HCT116 (cell line): ENCODE results near the gene SLC25A6. TPM values are rescaled to one million over a fixed set of nuclear protein-coding genes. Genes with fewer than 3 reads are reported as not detected.

Source experiments
- ATAC-seq: fragments of 200-7000 bp; cut with Tn5 transposase; 2 replicates; pipeline ENCODE4 v1.9.1; 2020; ENCODE audit warnings: mild to moderate bottlenecking, moderate library complexity
- BruUV-seq: library from RNA; stranded (reverse); fragments of 400-500 nt; replicated peaks from 2 replicates; lab custom pipeline; 2021; lab: Mats Ljungman, UMichigan
- CTCF ChIA-PET: fragments of 300-600 bp; sonication (Branson Sonifier 250); formaldehyde crosslinking; loops from one replicate; lab custom pipeline; 2021; ENCODE audit warnings: antibody characterized with exemption; lab: Charles Lee
- POLR2A ChIA-PET: fragments of 300-600, 350-600 bp; sonication (Branson Sonifier 250); formaldehyde crosslinking; loops from one replicate; lab custom pipeline; 2021; ENCODE audit warnings: antibody characterized with exemption; lab: Charles Lee
- RAD21 ChIA-PET, 2 experiments: fragments of 300-600 bp; sonication (Branson Sonifier 250); formaldehyde crosslinking; loops; one replicate each; lab custom pipeline; 2023; ENCODE audit warnings: low total read pairs in 2 of 2; ENCODE audit not compliant: uncharacterized antibody in 2 of 2, unreplicated experiment in 2 of 2, low non-redundant PET in 1 of 2; lab: Charles Lee
- DNase-seq: peaks from one replicate; pipeline ENCODE4 v3.0.0-alpha.2; 2010; ENCODE audit warnings: low read depth, low spot score
- H2AFZ ChIP-seq: fragments of 200-600 bp; shearing (Covaris generic), sonication (generic); 2 replicates; pipeline ENCODE4 v1.6.1; 2017; ENCODE audit warnings: low read depth, mixed run types, mixed read lengths, antibody characterized with exemption, low read length; ENCODE audit not compliant: poor library complexity, severe bottlenecking
- H3K27ac ChIP-seq: 2 replicates; pipeline ENCODE4 v1.5.1; 2012; ENCODE audit warnings: low read depth, low read length
- H3K27me3 ChIP-seq: fragments of 200-600 bp; sonication (generic); 2 replicates; pipeline ENCODE4 v1.6.1; 2016; ENCODE audit warnings: mixed run types, low read length, mixed read lengths; ENCODE audit not compliant: insufficient read depth
- H3K36me3 ChIP-seq, 2 experiments: fragments of 200-500 bp in 1 of 2; fragments of 200-600 bp in 1 of 2; sonication (Bioruptor generic) in 1 of 2; sonication (generic) in 1 of 2; 2 replicates each; pipeline versions ENCODE4 v1.5.1 to v1.6.1; 2014 to 2016; ENCODE audit warnings: low read length in 2 of 2, inconsistent platforms in 1 of 2, mixed read lengths in 1 of 2, mixed run types in 1 of 2; ENCODE audit not compliant: insufficient read depth in 2 of 2, control insufficient read depth in 1 of 2
- H3K4me1 ChIP-seq, 2 experiments: fragments of 200-600 bp in 1 of 2; sonication (generic) in 1 of 2; 2 replicates each; pipeline versions ENCODE4 v1.5.1 to v1.6.1; 2012 to 2017; ENCODE audit warnings: low read length in 2 of 2, inconsistent platforms in 1 of 2, mild to moderate bottlenecking in 1 of 2, mixed read lengths in 1 of 2, mixed run types in 1 of 2, moderate library complexity in 1 of 2; ENCODE audit not compliant: insufficient read depth in 2 of 2, control insufficient read depth in 1 of 2
- H3K4me2 ChIP-seq: fragments of 200-600 bp; sonication (generic); 2 replicates; pipeline ENCODE4 v1.6.1; 2017; ENCODE audit warnings: mixed run types, low read length, mixed read lengths
- H3K4me3 ChIP-seq, 2 experiments: fragments of 200-600 bp in 1 of 2; sonication (generic) in 1 of 2; replicated peaks in 1 of 2; 2 replicates each; pipeline ENCODE4 v1.5.1; 2011 to 2016; ENCODE audit warnings: low read length in 2 of 2, control low read depth in 1 of 2, low read depth in 1 of 2, mild to moderate bottlenecking in 1 of 2, mixed read lengths in 1 of 2, mixed run types in 1 of 2
- H3K79me2 ChIP-seq: fragments of 200-600 bp; sonication (generic); 2 replicates; pipeline ENCODE4 v1.6.1; 2017; ENCODE audit warnings: mild to moderate bottlenecking, mixed run types, low read length, moderate library complexity, mixed read lengths; ENCODE audit not compliant: insufficient read depth
- H3K9ac ChIP-seq: fragments of 200-600 bp; sonication (generic); 2 replicates; pipeline ENCODE4 v1.6.1; 2016; ENCODE audit warnings: low read length, mixed read lengths
- H3K9me2 ChIP-seq: fragments of 200-600 bp; sonication (generic), shearing (Covaris generic); 2 replicates; pipeline ENCODE4 v1.6.1; 2017; ENCODE audit warnings: mixed run types, mild to moderate bottlenecking, moderate library complexity; ENCODE audit not compliant: insufficient read depth
- H3K9me3 ChIP-seq, 2 experiments: fragments of 200-500 bp in 1 of 2; fragments of 200-600 bp in 1 of 2; sonication (Bioruptor generic) in 1 of 2; sonication (generic) in 1 of 2; 2 replicates each; pipeline ENCODE4 v1.6.1; 2014 to 2017; ENCODE audit warnings: low read length in 2 of 2, mixed read lengths in 2 of 2, inconsistent platforms in 1 of 2, low read depth in 1 of 2, mild to moderate bottlenecking in 1 of 2, mixed run types in 1 of 2, moderate library complexity in 1 of 2; ENCODE audit not compliant: control insufficient read depth in 1 of 2, insufficient read depth in 1 of 2
- H4K20me1 ChIP-seq: fragments of 200-600 bp; sonication (generic), shearing (Covaris generic); 2 replicates; pipeline ENCODE4 v1.6.1; 2017; ENCODE audit warnings: mixed run types, mild to moderate bottlenecking, moderate library complexity; ENCODE audit not compliant: insufficient read depth
- ATF3 ChIP-seq: IDR thresholded peaks from 2 replicates; pipeline ENCODE4 v1.6.1; 2012
- CEBPB ChIP-seq: IDR thresholded peaks from 2 replicates; pipeline ENCODE4 v1.6.1; 2012; ENCODE audit warnings: low read depth
- FOSL1 ChIP-seq: IDR thresholded peaks from 2 replicates; pipeline ENCODE4 v1.6.1; 2012; ENCODE audit warnings: low read depth
- JUND ChIP-seq: IDR thresholded peaks from 2 replicates; pipeline ENCODE4 v1.6.1; 2012
- MAX ChIP-seq: IDR thresholded peaks from 2 replicates; pipeline ENCODE4 v1.6.1; 2012
- POLR2A ChIP-seq: IDR thresholded peaks from 2 replicates; pipeline ENCODE4 v1.7.0; 2011; ENCODE audit warnings: borderline replicate concordance; ENCODE audit not compliant: insufficient read depth, insufficient read length; ENCODE audit errors: extremely low read depth
- SIN3A ChIP-seq: IDR thresholded peaks from 2 replicates; pipeline ENCODE4 v1.6.1; 2012; ENCODE audit warnings: low read depth
- SP1 ChIP-seq: IDR thresholded peaks from 2 replicates; pipeline ENCODE4 v1.6.1; 2012; ENCODE audit warnings: low read depth
- TCF7L2 ChIP-seq: IDR thresholded peaks from 2 replicates; pipeline ENCODE4 v1.7.0; 2011; ENCODE audit warnings: borderline replicate concordance, inconsistent platforms; ENCODE audit not compliant: insufficient read depth, insufficient read length; ENCODE audit errors: extremely low read depth
- YY1 ChIP-seq: IDR thresholded peaks from 2 replicates; pipeline ENCODE4 v1.6.1; 2011; ENCODE audit warnings: low read length, low read depth, moderate library complexity, mild to moderate bottlenecking; ENCODE audit not compliant: insufficient replicate concordance; ENCODE audit errors: extremely low read depth
- ZFX ChIP-seq: fragments of 450-650 bp; IDR thresholded peaks from 2 replicates; pipeline ENCODE4 v1.6.1; 2017
- intact Hi-C: fragments of 100-400 bp; cut with micrococcal nuclease; formaldehyde crosslinking; loops from 2 replicates; pipeline ENCODE4 v1.10.0; 2022
- total RNA-seq: library from RNA; stranded (reverse); gene quantifications from one replicate; pipeline ENCODE4 v1.2.1, GENCODE V29; 2021; ENCODE audit not compliant: unreplicated experiment
- TF ChIP-seq, protein P1 (sequence below): IDR thresholded peaks from 2 replicates; pipeline ENCODE4 v1.6.1; 2012; ENCODE audit warnings: low read depth
- TF ChIP-seq, protein P2 (sequence below): IDR thresholded peaks from 2 replicates; pipeline ENCODE4 v1.6.1; 2011; ENCODE audit warnings: mild to moderate bottlenecking, low read length, moderate library complexity; ENCODE audit not compliant: insufficient replicate concordance; ENCODE audit errors: extremely low read depth

SLC25A6 gene
- total RNA-seq, 1 experiment from 2014 or later = 398 TPM

- no peak overlapping the region for H3K27ac ChIP-seq
- no peak for DNase-seq
- H3K9me2 ChIP-seq = no peaks in the 10 kb centered on the region
- ChIA-PET POLR2A (no interaction called here), CTCF (no interaction called here), RAD21 (no interaction called here)
- peaks cover 2 to 6% of the 10 kb centered on the region in 2 experiments; a peak in 3 of 4 replicates for H3K36me3 ChIP-seq
- H2AFZ ChIP-seq = no peak overlapping the region
- H3K9ac ChIP-seq = no peak overlapping the region
- ATAC-seq = no peak
- H3K4me3 ChIP-seq = no peak overlapping the region
- BruUV-seq = no TSS peak
- intact Hi-C loops = no loop called here
- no peaks in the 10 kb centered on the region for H4K20me1 ChIP-seq
- no peaks in the 10 kb centered on the region for H3K4me1 ChIP-seq
- no peaks in the 10 kb centered on the region for H3K79me2 ChIP-seq
- no peaks in the 10 kb centered on the region for H3K9me3 ChIP-seq
- H3K27me3 ChIP-seq = no peaks in the 10 kb centered on the region
- TF ChIP-seq MAX = no peak
- no peak for TF ChIP-seq POLR2A
- TF ChIP-seq FOSL1 = no peak
- TF ChIP-seq SP1 = no peak
- TF ChIP-seq JUND = no peak
- TF ChIP-seq, all 23 proteins: peak for 0
- no peak overlapping the region for H3K4me2 ChIP-seq
These were observed 38.5 kb upstream of the SLC25A6 start for GRCh38 chrX:1430451-1430850.

DNA sequence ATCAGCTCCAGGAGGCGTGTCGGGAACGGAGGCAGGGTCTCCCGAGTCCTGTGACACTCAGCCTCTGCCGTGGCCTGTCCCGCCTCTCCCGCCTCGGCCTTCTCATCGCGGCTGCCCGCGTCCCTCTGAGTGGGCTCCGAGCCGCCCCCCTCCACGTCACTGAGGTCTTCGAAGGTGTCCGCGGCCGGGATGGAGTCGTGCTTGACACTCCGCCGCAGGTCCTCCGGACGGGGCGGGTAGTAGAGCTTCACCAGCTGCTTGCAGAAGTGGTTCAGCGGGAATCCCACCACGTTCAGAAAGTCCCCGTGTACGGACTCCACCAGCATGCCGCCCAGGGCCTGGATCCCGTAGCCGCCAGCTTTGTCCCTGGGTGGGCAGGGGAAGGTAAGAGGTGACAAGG lies 35.8 kb upstream of the SLC25A6 start:
- no peaks in the 10 kb centered on the region for H3K4me1 ChIP-seq
- CTCF ChIA-PET = no interaction called here
- H3K9me2 ChIP-seq = no peaks in the 10 kb centered on the region
- TF ChIP-seq ATF3 (no peak), CEBPB (no peak), TCF7L2 (no peak), MAX (no peak), SIN3A (no peak), ZFX (no peak), YY1 (no peak)
- TF ChIP-seq, protein P1, sequence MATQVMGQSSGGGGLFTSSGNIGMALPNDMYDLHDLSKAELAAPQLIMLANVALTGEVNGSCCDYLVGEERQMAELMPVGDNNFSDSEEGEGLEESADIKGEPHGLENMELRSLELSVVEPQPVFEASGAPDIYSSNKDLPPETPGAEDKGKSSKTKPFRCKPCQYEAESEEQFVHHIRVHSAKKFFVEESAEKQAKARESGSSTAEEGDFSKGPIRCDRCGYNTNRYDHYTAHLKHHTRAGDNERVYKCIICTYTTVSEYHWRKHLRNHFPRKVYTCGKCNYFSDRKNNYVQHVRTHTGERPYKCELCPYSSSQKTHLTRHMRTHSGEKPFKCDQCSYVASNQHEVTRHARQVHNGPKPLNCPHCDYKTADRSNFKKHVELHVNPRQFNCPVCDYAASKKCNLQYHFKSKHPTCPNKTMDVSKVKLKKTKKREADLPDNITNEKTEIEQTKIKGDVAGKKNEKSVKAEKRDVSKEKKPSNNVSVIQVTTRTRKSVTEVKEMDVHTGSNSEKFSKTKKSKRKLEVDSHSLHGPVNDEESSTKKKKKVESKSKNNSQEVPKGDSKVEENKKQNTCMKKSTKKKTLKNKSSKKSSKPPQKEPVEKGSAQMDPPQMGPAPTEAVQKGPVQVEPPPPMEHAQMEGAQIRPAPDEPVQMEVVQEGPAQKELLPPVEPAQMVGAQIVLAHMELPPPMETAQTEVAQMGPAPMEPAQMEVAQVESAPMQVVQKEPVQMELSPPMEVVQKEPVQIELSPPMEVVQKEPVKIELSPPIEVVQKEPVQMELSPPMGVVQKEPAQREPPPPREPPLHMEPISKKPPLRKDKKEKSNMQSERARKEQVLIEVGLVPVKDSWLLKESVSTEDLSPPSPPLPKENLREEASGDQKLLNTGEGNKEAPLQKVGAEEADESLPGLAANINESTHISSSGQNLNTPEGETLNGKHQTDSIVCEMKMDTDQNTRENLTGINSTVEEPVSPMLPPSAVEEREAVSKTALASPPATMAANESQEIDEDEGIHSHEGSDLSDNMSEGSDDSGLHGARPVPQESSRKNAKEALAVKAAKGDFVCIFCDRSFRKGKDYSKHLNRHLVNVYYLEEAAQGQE = no peak
- TF ChIP-seq, protein P2, sequence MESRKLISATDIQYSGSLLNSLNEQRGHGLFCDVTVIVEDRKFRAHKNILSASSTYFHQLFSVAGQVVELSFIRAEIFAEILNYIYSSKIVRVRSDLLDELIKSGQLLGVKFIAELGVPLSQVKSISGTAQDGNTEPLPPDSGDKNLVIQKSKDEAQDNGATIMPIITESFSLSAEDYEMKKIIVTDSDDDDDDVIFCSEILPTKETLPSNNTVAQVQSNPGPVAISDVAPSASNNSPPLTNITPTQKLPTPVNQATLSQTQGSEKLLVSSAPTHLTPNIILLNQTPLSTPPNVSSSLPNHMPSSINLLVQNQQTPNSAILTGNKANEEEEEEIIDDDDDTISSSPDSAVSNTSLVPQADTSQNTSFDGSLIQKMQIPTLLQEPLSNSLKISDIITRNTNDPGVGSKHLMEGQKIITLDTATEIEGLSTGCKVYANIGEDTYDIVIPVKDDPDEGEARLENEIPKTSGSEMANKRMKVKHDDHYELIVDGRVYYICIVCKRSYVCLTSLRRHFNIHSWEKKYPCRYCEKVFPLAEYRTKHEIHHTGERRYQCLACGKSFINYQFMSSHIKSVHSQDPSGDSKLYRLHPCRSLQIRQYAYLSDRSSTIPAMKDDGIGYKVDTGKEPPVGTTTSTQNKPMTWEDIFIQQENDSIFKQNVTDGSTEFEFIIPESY = no peak

More for the DNA sequence above, 35.8 kb upstream of the SLC25A6 start:
- Histone ChIP-seq H4K20me1 (no peaks in the 10 kb centered on the region), H3K4me2 (no peak overlapping the region), H3K4me3 (no peak overlapping the region), H3K27me3 (no peaks in the 10 kb centered on the region), H2AFZ (no peak overlapping the region), H3K79me2 (no peaks in the 10 kb centered on the region), H3K9ac (no peak overlapping the region), H3K36me3 (peaks cover 2 to 20% of the 10 kb centered on the region in 2 experiments; a peak in 3 of 4 replicates), H3K27ac (no peak overlapping the region), H3K9me3 (no peaks in the 10 kb centered on the region)
- ChIA-PET RAD21 (no interaction called here), POLR2A (no interaction called here)
- no peak for DNase-seq
- no peak for ATAC-seq
- intact Hi-C loops = no loop called here
- BruUV-seq = no TSS peak
